RWPE1 (cell line): ENCODE measurements around the gene MYMX.

Experiments
- CTCF ChIA-PET: fragments of 350-600 bp; sonication (Branson Sonifier 250); formaldehyde crosslinking; extraction: SDS; loops from one replicate; lab custom pipeline; 2021; lab: Yijun Ruan, JAX
- POLR2A ChIA-PET: fragments of 400-600 bp; formaldehyde crosslinking; extraction: SDS; loops from one replicate; lab custom pipeline; 2020; ENCODE audit warnings: antibody characterized with exemption; ENCODE audit not compliant: low non-redundant PET; lab: Yijun Ruan, JAX
- DNase-seq: peaks from one replicate; pipeline ENCODE4 v3.0.0; 2012; ENCODE audit warnings: low spot score
- H3K27ac ChIP-seq: fragments of 450-650 bp; 2 replicates; pipeline ENCODE4 v1.5.1; 2017
- CTCF ChIP-seq: fragments of 450-650 bp; conservative IDR thresholded peaks from 2 replicates; pipeline ENCODE4 v1.5.1; 2017; ENCODE audit warnings: low read depth, mild to moderate bottlenecking

Gene MYMX

GRCh38 chr6:44185953-44186634 is 30.6 kb upstream of the MYMX start:
- DNase-seq: no peak
- ChIA-PET CTCF (interaction anchor here (0.6 to 0.9 kb wide), 3 partner anchors 35 to 89 kb away, joined by 3 to 7 read pairs (median 3); no protein-coding TSS in a partner anchor), POLR2A (no interaction called here)
- H3K27ac ChIP-seq: no peak overlapping the region
- no peak for TF ChIP-seq CTCF

- no peak for TF ChIP-seq CTCF
- no peak for DNase-seq
- H3K27ac ChIP-seq: no peak overlapping the region
- POLR2A ChIA-PET: no interaction called here
- CTCF ChIA-PET: interaction anchor here (0.7 kb wide), 2 partner anchors 26 to 89 kb away, joined by 3 to 6 read pairs; no protein-coding TSS in a partner anchor
These were observed 30.1 kb upstream of the MYMX start for GRCh38 chr6:44186635-44187025.

- DNase-seq: no peak
- CTCF ChIA-PET: no interaction called here
- TF ChIP-seq CTCF: no peak
- no peak overlapping the region for H3K27ac ChIP-seq
- POLR2A ChIA-PET: no interaction called here
These were observed 27.9 kb upstream of the MYMX start for GRCh38 chr6:44188819-44189218.

- CTCF ChIA-PET: interaction anchor here (1.2 kb wide), 1 partner anchor 9 kb away, joined by 3 read pairs; no protein-coding TSS in a partner anchor
- POLR2A ChIA-PET: no interaction called here
- H3K27ac ChIP-seq: no peak overlapping the region
- no peak for DNase-seq
- no peak for TF ChIP-seq CTCF
These were observed 27.5 kb upstream of the MYMX start for GRCh38 chr6:44189257-44189656.

GRCh38 chr6:44190715-44191114 is 26.0 kb upstream of the MYMX start:
- no peak for DNase-seq
- CTCF ChIA-PET: interaction anchor here (1.0 to 1.2 kb wide), 2 partner anchors 10 to 47 kb away, joined by 3 read pairs; no protein-coding TSS in a partner anchor
- POLR2A ChIA-PET: no interaction called here
- no peak overlapping the region for H3K27ac ChIP-seq
- no peak for TF ChIP-seq CTCF

- ChIA-PET POLR2A (no interaction called here), CTCF (interaction anchor here (0.6 kb wide), 3 partner anchors 76 to 1475 kb away, joined by 3 to 4 read pairs (median 3); no protein-coding TSS in a partner anchor)
- no peak for TF ChIP-seq CTCF
- H3K27ac ChIP-seq: no peak overlapping the region
- DNase-seq: no peak
These were observed 24.2 kb upstream of the MYMX start for GRCh38 chr6:44192428-44193041.
